Measurements from ENCODE around the gene MYRFL.

GRCh38 chr12:69906411-69907216 lies 81.6 kb downstream of the MYRFL start:
- no peak for TF ChIP-seq CTCF (IDR thresholded peaks at IDR 0.05)
- no peak for TF ChIP-seq POLR2A (IDR thresholded peaks at IDR 0.05)

Measured in lower leg skin (tissue), 3 donors.